Effector memory CD4-positive, alpha-beta T cell (primary cell): ENCODE measurements around the gene GATD1.
A peak's percentile ranks its signal among the peaks of the same experiment; 100 is the strongest.

Experiments used
- DNase-seq, 3 donors: peaks; one replicate each; pipeline ENCODE4 v3.0.0-alpha.2; 2020
- H3K27ac ChIP-seq: 2 replicates; pipeline ENCODE4 v1.7.0; 2013; ENCODE audit warnings: mild to moderate bottlenecking, low read length, moderate library complexity; ENCODE audit not compliant: insufficient read depth, poor library complexity, severe bottlenecking
- H3K27me3 ChIP-seq: replicated peaks from 2 replicates; pipeline ENCODE4 v1.7.0; 2013; ENCODE audit warnings: mild to moderate bottlenecking, low read length; ENCODE audit not compliant: insufficient read depth, control insufficient read depth, poor library complexity, severe bottlenecking
- H3K36me3 ChIP-seq: 2 replicates; pipeline ENCODE4 v1.7.0; 2013; ENCODE audit warnings: mild to moderate bottlenecking, low read length, moderate library complexity; ENCODE audit not compliant: control insufficient read depth, insufficient read depth
- H3K4me1 ChIP-seq: 2 replicates; pipeline ENCODE4 v1.7.0; 2013; ENCODE audit warnings: low read length, mild to moderate bottlenecking; ENCODE audit not compliant: control insufficient read depth, insufficient read depth, poor library complexity, severe bottlenecking
- H3K4me3 ChIP-seq: 2 replicates; pipeline ENCODE4 v1.7.0; 2013; ENCODE audit warnings: low read length, low read depth, mild to moderate bottlenecking; ENCODE audit not compliant: insufficient read depth, poor library complexity, severe bottlenecking
- H3K9me3 ChIP-seq: 2 replicates; pipeline ENCODE4 v1.7.0; 2013; ENCODE audit warnings: mild to moderate bottlenecking, low read length, moderate library complexity; ENCODE audit not compliant: control insufficient read depth

GATD1 gene

DNA sequence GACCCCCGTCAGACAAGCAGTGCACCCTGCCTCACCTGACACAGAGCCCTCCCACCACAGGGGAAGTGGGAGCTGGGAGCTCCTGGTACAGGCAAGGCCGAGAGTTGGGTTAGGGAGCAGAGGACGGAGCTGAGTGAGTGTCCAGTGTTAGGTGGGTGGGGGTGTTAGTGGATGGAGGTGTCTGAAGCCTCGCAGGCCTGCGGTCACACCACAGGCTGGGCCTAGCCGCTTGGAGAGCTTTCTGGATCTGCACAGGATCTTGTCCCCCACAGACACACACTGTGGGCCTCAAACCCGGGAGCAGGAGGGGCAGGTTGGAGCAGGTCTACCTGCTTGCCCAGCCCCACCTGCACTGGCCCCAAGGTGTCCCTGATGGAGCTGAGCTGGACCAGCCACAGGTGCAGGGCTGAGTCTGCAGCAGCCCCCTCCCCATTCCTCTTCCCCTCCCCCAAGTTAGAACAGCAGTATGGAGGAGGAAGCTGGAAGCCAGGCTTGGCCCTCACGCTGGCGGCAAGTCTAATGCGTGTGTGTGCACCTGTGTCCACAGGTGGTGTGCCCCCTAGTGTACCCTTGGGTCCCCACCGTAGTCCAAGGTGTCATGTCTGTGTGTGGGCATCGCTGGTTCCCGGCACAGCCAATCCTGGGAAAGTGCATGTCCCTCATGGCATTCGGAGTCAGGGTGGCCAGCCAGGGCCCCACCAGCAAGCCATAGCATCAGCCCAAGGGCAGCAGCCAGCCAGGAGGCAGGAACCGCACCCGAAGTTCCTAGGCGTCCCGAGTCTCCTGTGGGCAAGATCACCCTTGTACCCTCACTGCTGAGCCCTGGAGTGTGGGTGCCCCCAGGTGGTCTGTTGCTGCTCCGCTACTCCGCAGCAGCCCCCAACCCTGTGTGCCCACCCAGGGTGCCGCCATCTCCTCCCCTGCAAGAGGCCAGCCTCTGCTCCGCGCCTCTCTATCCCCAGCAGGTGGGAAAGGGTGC lies 2.0 kb upstream of the GATD1 start:
- Histone ChIP-seq H3K27ac (no peak overlapping the region), H3K4me3 (no peak overlapping the region), H3K36me3 (no peaks in the 10 kb centered on the region), H3K4me1 (peaks cover 22% of the 10 kb centered on the region), H3K9me3 (no peaks in the 10 kb centered on the region), H3K27me3 (no peaks in the 10 kb centered on the region)
- no peak for DNase-seq

DNA sequence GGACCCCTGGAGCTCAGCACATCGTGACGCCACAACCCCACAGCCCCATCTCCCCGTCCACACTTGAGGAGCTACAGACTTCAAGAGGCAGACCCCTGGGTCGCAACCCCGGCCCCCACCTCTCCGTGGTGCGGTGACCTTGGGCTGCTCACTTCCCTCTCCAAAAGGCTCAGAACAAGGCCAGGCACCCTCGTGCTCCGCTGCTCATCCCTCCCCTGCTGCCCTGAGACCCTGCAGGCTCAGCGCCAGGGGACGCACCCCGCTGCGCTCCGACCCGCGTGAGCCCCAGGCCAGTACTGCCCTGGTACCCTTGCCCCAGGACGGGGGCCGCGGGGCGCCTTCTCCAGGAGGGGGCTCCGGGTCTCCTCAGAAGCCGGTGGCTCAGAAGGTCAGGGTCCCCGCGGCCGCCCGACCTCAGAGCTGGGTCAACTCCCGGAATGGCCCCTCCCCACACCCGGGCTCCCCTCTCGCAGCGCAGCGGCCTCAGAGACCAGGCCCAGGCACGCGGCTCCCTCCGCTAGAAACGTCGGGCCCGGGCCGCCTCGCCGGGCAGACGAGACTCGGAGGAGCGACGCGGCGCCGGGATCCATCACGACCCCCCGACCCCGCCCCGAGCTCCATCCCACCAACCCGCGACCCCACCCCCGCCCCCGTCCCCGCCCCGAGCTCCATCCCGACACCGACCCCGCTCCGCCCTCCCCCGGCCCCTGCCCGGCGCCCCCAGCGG lies 563 bp downstream of the GATD1 start:
- Histone ChIP-seq H3K36me3 (peaks cover 13% of the 10 kb centered on the region), H3K4me3 (peak overlapping the region; percentile 81), H3K27ac (peak overlapping the region; percentile 70), H3K27me3 (no peaks in the 10 kb centered on the region), H3K4me1 (peaks cover 22% of the 10 kb centered on the region), H3K9me3 (no peaks in the 10 kb centered on the region)
- DNase-seq: no peak

DNA sequence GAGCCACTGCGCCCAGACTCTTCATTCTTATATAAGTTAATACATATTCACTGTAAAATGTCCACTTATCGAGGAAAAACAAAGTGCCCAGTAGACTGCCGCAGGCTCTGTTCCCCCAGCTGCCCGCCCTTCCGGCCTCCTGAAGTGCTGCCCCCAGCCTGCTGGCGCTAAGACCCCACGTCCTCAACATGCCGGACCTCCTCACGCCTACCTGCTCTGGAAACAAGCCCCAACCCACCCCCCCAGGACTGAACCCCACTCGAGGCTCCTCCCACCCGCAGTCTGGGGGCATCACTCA lies 1.1 kb downstream of the GATD1 start:
- no peak for DNase-seq
- Histone ChIP-seq H3K36me3 (peaks cover 18% of the 10 kb centered on the region), H3K4me1 (peaks cover 22% of the 10 kb centered on the region), H3K27ac (peak overlapping the region; percentile 70), H3K9me3 (no peaks in the 10 kb centered on the region), H3K27me3 (no peaks in the 10 kb centered on the region), H3K4me3 (peak overlapping the region; percentile 54)

DNA sequence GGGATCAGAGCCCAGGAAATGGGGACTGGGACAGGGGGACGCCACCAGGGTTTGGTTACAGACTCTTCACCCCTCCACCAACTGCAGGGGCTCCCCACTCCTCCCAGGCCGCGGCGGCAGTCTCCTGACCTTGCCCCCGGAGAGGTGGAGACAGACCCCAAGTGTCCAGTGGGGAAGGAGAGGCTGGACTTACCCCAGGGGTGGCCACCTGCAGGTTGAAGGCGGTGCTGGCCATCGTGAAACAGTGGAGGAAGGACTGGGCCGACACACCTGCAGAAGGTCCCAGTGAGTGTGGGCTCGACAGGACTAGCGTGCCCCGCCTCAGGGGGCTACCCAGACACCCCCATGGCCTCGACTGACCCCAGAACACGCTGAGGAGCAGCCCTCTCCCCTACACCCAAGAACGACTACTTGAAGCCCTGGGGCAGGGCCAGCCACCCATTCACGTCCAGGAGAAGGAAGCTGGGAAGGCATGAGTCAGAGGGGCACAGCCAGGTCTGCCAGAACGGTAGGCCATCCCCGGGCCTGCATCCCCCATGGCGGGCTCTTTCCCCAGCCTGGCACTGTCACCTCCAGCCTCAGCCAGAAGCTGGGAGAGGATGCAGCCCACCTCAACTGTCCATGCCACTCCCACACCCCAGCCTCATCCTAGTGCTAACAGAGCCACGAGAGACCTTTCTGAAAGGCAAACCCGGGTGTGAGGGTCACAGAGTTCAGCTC lies 2.3 kb downstream of the GATD1 start:
- peaks cover 22% of the 10 kb centered on the region for H3K4me1 ChIP-seq
- peaks cover 30% of the 10 kb centered on the region for H3K36me3 ChIP-seq
- H3K4me3 ChIP-seq: no peak overlapping the region
- H3K27me3 ChIP-seq: no peaks in the 10 kb centered on the region
- DNase-seq: no peak
- no peaks in the 10 kb centered on the region for H3K9me3 ChIP-seq
- no peak overlapping the region for H3K27ac ChIP-seq

DNA sequence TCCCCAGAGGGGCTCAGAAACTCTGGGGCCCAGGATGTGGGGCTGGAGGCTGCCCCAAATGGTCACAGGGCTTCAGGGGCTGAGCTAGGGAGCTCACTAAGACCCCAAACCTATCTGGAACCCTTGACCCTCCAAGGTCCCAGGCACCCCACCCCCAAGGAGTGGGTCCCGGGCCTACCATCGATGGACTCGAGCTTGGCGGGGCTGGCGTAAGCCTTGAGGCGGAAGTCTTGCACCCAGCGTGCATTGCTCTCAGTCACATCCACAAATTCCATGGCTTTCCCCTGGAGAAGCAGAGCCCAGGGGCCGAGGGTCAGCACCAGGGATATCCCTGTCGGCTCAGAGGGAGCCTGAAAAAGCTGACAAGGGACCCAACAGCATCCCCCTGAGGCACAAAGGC lies 3.5 kb downstream of the GATD1 start:
- peaks cover 32% of the 10 kb centered on the region for H3K36me3 ChIP-seq
- no peak overlapping the region for H3K27ac ChIP-seq
- no peak for DNase-seq

DNA sequence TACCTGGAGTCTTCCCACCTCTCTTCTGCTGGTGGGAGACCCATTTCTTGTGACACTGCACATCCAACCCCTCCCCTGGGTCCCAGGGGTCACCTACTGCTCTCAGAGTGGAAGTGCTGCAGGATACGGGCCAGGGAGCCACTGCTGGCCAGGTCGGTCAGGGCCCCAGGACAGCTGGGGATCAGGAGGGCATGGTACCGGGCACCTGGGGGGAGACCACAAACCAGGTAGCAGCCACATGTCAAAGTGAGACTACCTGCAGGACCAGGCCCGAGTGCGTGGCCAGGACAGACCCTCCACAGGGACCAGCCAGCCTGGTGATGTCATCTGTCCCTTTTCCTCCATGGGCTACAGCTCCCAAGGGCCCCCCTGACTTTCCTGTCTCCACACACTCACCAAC lies 3.9 kb downstream of the GATD1 start:
- Histone ChIP-seq H3K27ac (no peak overlapping the region), H3K36me3 (peaks cover 32% of the 10 kb centered on the region), H3K4me1 (peaks cover 21% of the 10 kb centered on the region), H3K9me3 (no peaks in the 10 kb centered on the region), H3K27me3 (no peaks in the 10 kb centered on the region), H3K4me3 (no peak overlapping the region)
- no peak for DNase-seq

More for the DNA sequence above, 3.5 kb downstream of the GATD1 start:
- no peak overlapping the region for H3K4me3 ChIP-seq
- H3K4me1 ChIP-seq: peaks cover 22% of the 10 kb centered on the region
- H3K9me3 ChIP-seq: no peaks in the 10 kb centered on the region
- no peaks in the 10 kb centered on the region for H3K27me3 ChIP-seq

DNA sequence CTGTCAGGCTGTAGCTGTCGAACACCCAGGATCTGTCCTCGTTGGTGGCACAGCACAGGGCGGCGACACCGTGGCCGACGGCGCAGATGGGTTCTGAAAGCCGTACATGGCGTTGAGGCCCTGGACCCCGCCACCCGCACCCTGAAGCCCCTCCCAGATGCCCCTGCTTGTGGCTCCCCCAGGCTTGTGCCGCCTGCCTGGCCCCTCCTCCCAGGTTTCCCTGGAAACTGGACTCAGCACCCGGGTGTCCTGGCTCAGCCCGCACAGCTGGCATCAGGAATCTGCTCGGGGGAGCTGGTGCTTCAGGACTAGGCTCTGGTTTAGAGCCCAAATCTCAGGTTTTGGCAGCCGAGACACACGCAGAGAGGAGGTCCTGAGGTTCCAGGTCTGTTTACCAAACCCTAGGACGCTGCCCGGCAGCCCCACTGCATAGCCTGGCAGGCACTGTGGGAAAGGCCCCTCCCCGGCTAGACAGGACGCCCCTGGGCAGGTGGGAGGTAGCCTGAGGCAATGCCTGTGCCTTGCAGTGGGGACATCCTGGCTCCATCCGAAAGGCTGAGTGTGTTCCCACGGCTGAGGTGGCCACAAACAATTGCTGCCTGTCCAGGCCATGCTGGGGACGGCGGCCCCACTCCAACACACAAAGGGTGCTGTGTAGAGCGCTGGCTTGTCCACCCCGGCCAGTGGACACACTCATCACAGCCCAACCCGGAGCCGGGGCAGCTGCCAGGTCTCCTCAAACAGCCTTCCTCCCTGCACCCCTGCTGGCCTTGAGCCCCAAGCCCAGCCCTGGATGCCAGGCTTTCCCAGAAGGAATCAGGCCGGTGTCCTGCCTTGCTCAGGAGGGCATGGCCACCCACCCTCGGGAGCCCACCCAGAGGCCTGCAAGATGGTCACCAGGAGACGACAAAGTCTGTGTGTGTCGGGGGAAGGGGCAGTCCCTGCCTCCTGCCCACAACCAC lies 4.6 kb downstream of the GATD1 start:
- Histone ChIP-seq H3K27me3 (no peaks in the 10 kb centered on the region), H3K9me3 (no peaks in the 10 kb centered on the region), H3K27ac (no peak overlapping the region), H3K4me3 (no peak overlapping the region), H3K4me1 (peaks cover 16% of the 10 kb centered on the region), H3K36me3 (peaks cover 32% of the 10 kb centered on the region)
- DNase-seq: no peak

DNA sequence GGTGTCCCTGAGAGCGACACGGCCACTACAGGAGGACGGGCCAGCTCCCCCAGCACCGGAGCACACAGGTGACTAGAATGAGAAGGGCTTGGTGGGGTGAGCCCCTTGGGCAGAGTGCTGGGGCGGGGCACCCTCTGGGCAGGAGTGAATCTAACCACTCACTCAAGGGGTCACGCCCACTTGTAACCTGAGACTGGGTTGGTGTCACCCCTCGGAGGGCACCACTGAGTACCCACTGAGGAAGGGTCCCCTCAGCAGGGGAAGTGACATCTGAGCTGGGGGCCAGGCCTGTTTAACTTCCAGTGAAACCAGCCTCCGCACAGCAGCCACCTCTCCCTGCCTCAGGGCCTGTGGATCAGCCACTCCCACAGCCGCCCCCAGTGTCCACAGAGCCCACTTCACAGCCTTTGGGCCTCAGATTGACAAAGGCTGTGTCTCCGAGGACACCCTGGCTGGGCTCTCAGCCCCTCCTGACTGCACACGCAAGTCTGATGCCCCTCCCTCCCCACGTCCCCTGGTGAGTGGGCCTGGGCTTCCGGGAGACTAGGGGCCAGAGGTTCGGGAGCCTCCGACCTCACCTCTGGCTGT lies 5.6 kb downstream of the GATD1 start:
- Histone ChIP-seq H3K36me3 (peaks cover 32% of the 10 kb centered on the region), H3K9me3 (no peaks in the 10 kb centered on the region), H3K27ac (no peak overlapping the region), H3K4me3 (no peak overlapping the region), H3K27me3 (no peaks in the 10 kb centered on the region), H3K4me1 (peaks cover 15% of the 10 kb centered on the region)
- no peak for DNase-seq
